Measurements from ENCODE around the gene ZPLD1.

ZPLD1 gene

GRCh38 chr3:102471001-102471400 is 36.2 kb downstream of the ZPLD1 start:
- no peak for DNase-seq

GRCh38 chr3:102471491-102471890 is 36.7 kb downstream of the ZPLD1 start:
- DNase-seq: no peak

- no peak for DNase-seq
These were observed 38.8 kb downstream of the ZPLD1 start for GRCh38 chr3:102473648-102474047.

GRCh38 chr3:102474207-102474606 is 39.4 kb downstream of the ZPLD1 start:
- no peak for DNase-seq

- no peak for DNase-seq
These were observed 41.4 kb downstream of the ZPLD1 start for GRCh38 chr3:102476198-102476597.

GRCh38 chr3:102478160-102478559 is 43.3 kb downstream of the ZPLD1 start:
- no peak for DNase-seq

GRCh38 chr3:102480139-102480538 is 45.3 kb downstream of the ZPLD1 start:
- DNase-seq: no peak

GRCh38 chr3:102481050-102481449 is 46.2 kb downstream of the ZPLD1 start:
- DNase-seq: no peak

- no peak for DNase-seq
These were observed 48.7 kb downstream of the ZPLD1 start for GRCh38 chr3:102483556-102483955.

- DNase-seq: no peak
These were observed 49.5 kb downstream of the ZPLD1 start for GRCh38 chr3:102484363-102484762.

GRCh38 chr3:102485701-102486100 is 50.9 kb downstream of the ZPLD1 start:
- no peak for DNase-seq

- no peak for DNase-seq
These were observed 53.5 kb downstream of the ZPLD1 start for GRCh38 chr3:102488331-102488730.

GRCh38 chr3:102492300-102492699 is 57.5 kb downstream of the ZPLD1 start:
- DNase-seq: no peak

- DNase-seq: no peak
These were observed 62.8 kb downstream of the ZPLD1 start for GRCh38 chr3:102497571-102497970.

- DNase-seq: no peak
These were observed 70.7 kb downstream of the ZPLD1 start for GRCh38 chr3:102505542-102505941.

GRCh38 chr3:102510663-102511062 is 75.8 kb downstream of the ZPLD1 start:
- peak; percentile 46 for DNase-seq

GRCh38 chr3:102511168-102511567 is 76.4 kb downstream of the ZPLD1 start:
- DNase-seq: no peak

GRCh38 chr3:102511639-102512038 is 76.8 kb downstream of the ZPLD1 start:
- no peak for DNase-seq

- DNase-seq: peak; percentile 6
These were observed 78.1 kb downstream of the ZPLD1 start for GRCh38 chr3:102512734-102513504.

- DNase-seq: no peak
These were observed 79.4 kb downstream of the ZPLD1 start for GRCh38 chr3:102514241-102514640.

GRCh38 chr3:102521246-102521645 is 86.4 kb downstream of the ZPLD1 start:
- no peak for DNase-seq

GRCh38 chr3:102525624-102526023 is 90.8 kb downstream of the ZPLD1 start:
- no peak for DNase-seq

- no peak for DNase-seq
These were observed 92.0 kb downstream of the ZPLD1 start for GRCh38 chr3:102526865-102527264.

GRCh38 chr3:102528727-102529126 is 93.9 kb downstream of the ZPLD1 start:
- no peak for DNase-seq
